Calu3 (cell line): ENCODE results near the gene ZNF609. TPM values are rescaled to one million over a fixed set of nuclear protein-coding genes. Genes with fewer than 3 reads are reported as not detected.

Experiments used
- BruUV-seq: library from RNA; stranded (reverse); fragments of 400-500 nt; replicated peaks from 2 replicates; lab custom pipeline; 2021; lab: Mats Ljungman, UMichigan
- CTCF ChIA-PET: fragments of 300-600 bp; sonication (Branson Sonifier 250); formaldehyde crosslinking; loops from one replicate; lab custom pipeline; 2022; ENCODE audit warnings: antibody characterized with exemption; lab: Charles Lee
- DNase-seq: peaks from one replicate; pipeline ENCODE4 v3.0.0; 2022
- H3K27ac Mint-ChIP-seq: one replicate; pipeline ENCODE4 v1.8.0; 2022; ENCODE audit warnings: mixed read lengths; ENCODE audit not compliant: unreplicated experiment
- H3K27me3 Mint-ChIP-seq: one replicate; pipeline ENCODE4 v1.8.0; 2022; ENCODE audit warnings: mixed read lengths; ENCODE audit not compliant: unreplicated experiment
- H3K36me3 Mint-ChIP-seq: one replicate; pipeline ENCODE4 v1.8.0; 2022; ENCODE audit warnings: mild to moderate bottlenecking, moderate library complexity, mixed read lengths; ENCODE audit not compliant: insufficient read depth, unreplicated experiment
- H3K4me1 Mint-ChIP-seq: one replicate; pipeline ENCODE4 v1.8.0; 2022; ENCODE audit warnings: mild to moderate bottlenecking, low read depth, mixed read lengths; ENCODE audit not compliant: unreplicated experiment
- H3K4me3 Mint-ChIP-seq: one replicate; pipeline ENCODE4 v1.8.0; 2022; ENCODE audit warnings: mild to moderate bottlenecking, low read depth, moderate library complexity, mixed read lengths; ENCODE audit not compliant: unreplicated experiment
- H3K9me3 Mint-ChIP-seq: one replicate; pipeline ENCODE4 v1.8.0; 2022; ENCODE audit warnings: low read depth, mixed read lengths; ENCODE audit not compliant: unreplicated experiment
- CTCF ChIP-seq: fragments of 200-600 bp; IDR thresholded peaks from one replicate; pipeline ENCODE4 v1.8.0; 2022; ENCODE audit warnings: antibody characterized with exemption; ENCODE audit not compliant: unreplicated experiment
- intact Hi-C: fragments of 100-400 bp; cut with micrococcal nuclease; formaldehyde crosslinking; loops from one replicate; pipeline ENCODE4 v1.10.0; 2022; ENCODE audit not compliant: unreplicated experiment
- total RNA-seq: library from RNA; stranded (reverse); gene quantifications from 2 replicates; pipeline ENCODE4 v1.2.3, GENCODE V29; 2022

ZNF609 gene
- total RNA-seq, 1 experiment from 2014 or later: 50.6 TPM

GRCh38 chr15:64452988-64453688 lies 7.2 kb upstream of the ZNF609 start:
- Mint-ChIP-seq H3K9me3 (no peaks in the 10 kb centered on the region), H3K4me3 (no peak overlapping the region), H3K4me1 (peaks cover 9% of the 10 kb centered on the region), H3K36me3 (peaks cover under 1% of the 10 kb centered on the region), H3K27me3 (no peaks in the 10 kb centered on the region), H3K27ac (no peak overlapping the region)
- TF ChIP-seq CTCF: no peak
- CTCF ChIA-PET: interaction anchor here (0.6 kb wide), 1 partner anchor 243 kb away, joined by 3 read pairs; no protein-coding TSS in a partner anchor
- no TSS peak for BruUV-seq
- intact Hi-C loops: no loop called here
- DNase-seq: no peak

DNA sequence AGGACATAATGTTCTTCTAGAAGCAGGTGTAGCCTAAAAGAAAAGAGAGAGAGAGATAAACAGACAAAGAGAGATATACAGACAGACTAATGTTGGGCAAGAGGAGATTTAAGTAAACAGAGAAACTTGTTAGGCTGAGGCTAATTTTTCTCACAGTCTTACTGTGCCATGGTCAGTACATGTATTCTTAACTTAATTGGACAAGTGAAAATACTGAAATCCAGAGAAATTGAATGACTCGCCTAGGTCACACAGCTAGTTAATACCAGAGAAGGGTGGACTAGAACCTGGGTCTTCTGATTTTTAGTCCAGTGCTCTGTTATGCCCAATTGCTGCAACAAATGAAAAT lies 6.7 kb upstream of the ZNF609 start:
- TF ChIP-seq CTCF: no peak
- H3K4me1 Mint-ChIP-seq: peaks cover 9% of the 10 kb centered on the region
- no TSS peak for BruUV-seq
- H3K27me3 Mint-ChIP-seq: no peaks in the 10 kb centered on the region
- no peaks in the 10 kb centered on the region for H3K36me3 Mint-ChIP-seq
- DNase-seq: no peak
- no peak overlapping the region for H3K27ac Mint-ChIP-seq
- intact Hi-C loops: no loop called here
- no peaks in the 10 kb centered on the region for H3K9me3 Mint-ChIP-seq
- CTCF ChIA-PET: no interaction called here
- H3K4me3 Mint-ChIP-seq: no peak overlapping the region

GRCh38 chr15:64454282-64454681 lies 6.1 kb upstream of the ZNF609 start:
- Mint-ChIP-seq H3K4me1 (peaks cover 11% of the 10 kb centered on the region), H3K36me3 (no peaks in the 10 kb centered on the region), H3K27me3 (no peaks in the 10 kb centered on the region), H3K27ac (no peak overlapping the region), H3K4me3 (no peak overlapping the region), H3K9me3 (no peaks in the 10 kb centered on the region)
- CTCF ChIA-PET: no interaction called here
- BruUV-seq: no TSS peak
- intact Hi-C loops: no loop called here
- no peak for DNase-seq
- no peak for TF ChIP-seq CTCF

DNA sequence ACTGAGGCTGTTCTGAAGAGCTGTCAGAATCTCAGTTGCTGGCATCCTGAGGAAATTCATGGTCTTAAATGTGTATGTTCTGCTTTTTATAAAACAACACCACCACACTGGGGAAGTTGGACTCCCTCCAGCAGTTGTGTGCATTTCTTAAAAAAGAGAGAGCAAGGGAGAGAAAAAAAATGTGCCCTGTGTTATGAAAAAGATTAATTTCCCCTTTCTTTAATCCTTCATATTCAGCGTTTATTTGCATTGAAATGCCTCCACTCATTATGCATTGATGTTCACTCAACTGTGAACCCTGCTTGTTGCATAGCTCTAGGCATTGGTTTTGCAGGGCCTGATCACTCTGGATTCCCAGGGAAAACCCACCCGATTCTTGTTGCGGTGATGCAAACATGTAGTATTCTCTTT lies 4.4 kb upstream of the ZNF609 start:
- DNase-seq: no peak
- Mint-ChIP-seq H3K9me3 (no peaks in the 10 kb centered on the region), H3K27me3 (no peaks in the 10 kb centered on the region), H3K27ac (no peak overlapping the region), H3K4me3 (no peak overlapping the region), H3K36me3 (peaks cover 14% of the 10 kb centered on the region), H3K4me1 (peaks cover 21% of the 10 kb centered on the region)
- no peak for TF ChIP-seq CTCF
- intact Hi-C loops: no loop called here
- BruUV-seq: no TSS peak
- CTCF ChIA-PET: interaction anchor here (1.4 kb wide), 1 partner anchor 12 kb away, joined by 3 read pairs; no protein-coding TSS in a partner anchor
